Karpas-422 (cell line): ENCODE results near the gene THRAP3. TPM values are rescaled to one million over a fixed set of nuclear protein-coding genes. Genes with fewer than 3 reads are reported as not detected.

Experiments used
- DNase-seq: peaks from one replicate; pipeline ENCODE4 v3.0.0-alpha.2; 2015
- H2AFZ ChIP-seq: fragments of 200-600 bp; sonication (generic); 2 replicates; pipeline ENCODE4 v1.6.1; 2014; ENCODE audit warnings: antibody characterized with exemption, low read length, mixed read lengths
- H3K27ac ChIP-seq: fragments of 200-600 bp; sonication (generic); 2 replicates; pipeline ENCODE4 v1.5.1; 2014; ENCODE audit warnings: mild to moderate bottlenecking, low read length, moderate library complexity
- H3K27me3 ChIP-seq: fragments of 200-600 bp; sonication (generic); 2 replicates; pipeline ENCODE4 v1.6.1; 2014; ENCODE audit warnings: low read length, mixed read lengths
- H3K36me3 ChIP-seq: fragments of 200-600 bp; sonication (generic); 2 replicates; pipeline ENCODE4 v1.6.1; 2014; ENCODE audit warnings: low read length, mixed read lengths; ENCODE audit not compliant: insufficient read depth
- H3K4me1 ChIP-seq: fragments of 200-600 bp; sonication (generic); 2 replicates; pipeline ENCODE4 v1.6.1; 2014; ENCODE audit warnings: mild to moderate bottlenecking, low read length, mixed read lengths
- H3K4me2 ChIP-seq: fragments of 200-600 bp; sonication (generic); 2 replicates; pipeline ENCODE4 v1.6.1; 2014; ENCODE audit warnings: low read length, low read depth, mild to moderate bottlenecking; ENCODE audit not compliant: poor library complexity, severe bottlenecking
- H3K4me3 ChIP-seq: fragments of 200-600 bp; sonication (generic); 2 replicates; pipeline ENCODE4 v1.5.1; 2014; ENCODE audit warnings: mild to moderate bottlenecking, antibody characterized with exemption, low read length, mixed read lengths
- H3K79me2 ChIP-seq: fragments of 200-600 bp; sonication (generic); 2 replicates; pipeline ENCODE4 v1.6.1; 2014; ENCODE audit warnings: mild to moderate bottlenecking, low read length, mixed read lengths
- H3K9ac ChIP-seq: fragments of 200-600 bp; sonication (generic); 2 replicates; pipeline ENCODE4 v1.6.0; 2014; ENCODE audit warnings: low read length
- H3K9me2 ChIP-seq: fragments of 200-600 bp; sonication (generic), shearing (Covaris generic); replicated peaks from 2 replicates; pipeline ENCODE4 v1.6.0; 2014; ENCODE audit warnings: mild to moderate bottlenecking, low read length, moderate library complexity; ENCODE audit not compliant: insufficient read depth
- H3K9me3 ChIP-seq: fragments of 300-700, 200-600 bp; sonication (generic); 2 replicates; pipeline ENCODE4 v1.6.1; 2014; ENCODE audit warnings: low read length, mixed read lengths
- H4K20me1 ChIP-seq: fragments of 200-600 bp; sonication (generic); 2 replicates; pipeline ENCODE4 v1.6.1; 2014; ENCODE audit warnings: mild to moderate bottlenecking, antibody characterized with exemption, low read length, low read depth; ENCODE audit not compliant: insufficient read depth
- total RNA-seq: library from RNA; depleted of rRNA; stranded (reverse); fragments of >200 nt; shearing (Covaris generic); gene quantifications from 2 replicates; pipeline ENCODE4 v1.2.3, GENCODE V29; 2014; ENCODE audit warnings: low replicate concordance

THRAP3 gene
- total RNA-seq, 1 experiment from 2014 or later, result 47.0 TPM

- Histone ChIP-seq H2AFZ (no peak overlapping the region), H3K4me2 (peak overlapping the region; percentile 73), H4K20me1 (no peaks in the 10 kb centered on the region)
Measured at GRCh38 chr1:36307601-36308330, 83.5 kb downstream of the THRAP3 start.

GRCh38 chr1:36309397-36309796 lies 85.2 kb downstream of the THRAP3 start:
- H3K27ac ChIP-seq, result no peak overlapping the region
- no peak overlapping the region for H2AFZ ChIP-seq
- H3K9me3 ChIP-seq, result no peaks in the 10 kb centered on the region
- peaks cover 24% of the 10 kb centered on the region for H3K4me1 ChIP-seq
- H3K4me3 ChIP-seq, result no peak overlapping the region
- no peaks in the 10 kb centered on the region for H3K9me2 ChIP-seq
- H3K79me2 ChIP-seq, result peaks cover 13% of the 10 kb centered on the region
- no peak overlapping the region for H3K9ac ChIP-seq
- no peak overlapping the region for H3K4me2 ChIP-seq
- no peaks in the 10 kb centered on the region for H4K20me1 ChIP-seq
- no peaks in the 10 kb centered on the region for H3K27me3 ChIP-seq
- DNase-seq, result no peak
- H3K36me3 ChIP-seq, result peaks cover 23% of the 10 kb centered on the region

More at GRCh38 chr1:36307601-36308330, 83.5 kb downstream of the THRAP3 start:
- no peak for DNase-seq
- H3K4me3 ChIP-seq, result peak overlapping the region; percentile 69
- H3K9me2 ChIP-seq, result no peaks in the 10 kb centered on the region
- H3K9me3 ChIP-seq, result no peaks in the 10 kb centered on the region
- peaks cover 20% of the 10 kb centered on the region for H3K4me1 ChIP-seq
- no peak overlapping the region for H3K27ac ChIP-seq
- H3K79me2 ChIP-seq, result peaks cover 13% of the 10 kb centered on the region
- peak overlapping the region; percentile 70 for H3K9ac ChIP-seq
- no peaks in the 10 kb centered on the region for H3K27me3 ChIP-seq
- H3K36me3 ChIP-seq, result peaks cover 19% of the 10 kb centered on the region

GRCh38 chr1:36320291-36320761 lies 96.1 kb downstream of the THRAP3 start:
- Histone ChIP-seq H3K4me1 (peaks cover 24% of the 10 kb centered on the region), H3K79me2 (no peaks in the 10 kb centered on the region), H3K9me2 (no peaks in the 10 kb centered on the region), H3K4me3 (no peak overlapping the region), H3K27me3 (no peaks in the 10 kb centered on the region), H4K20me1 (no peaks in the 10 kb centered on the region), H3K9me3 (no peaks in the 10 kb centered on the region), H3K4me2 (no peak overlapping the region), H2AFZ (no peak overlapping the region), H3K9ac (no peak overlapping the region), H3K27ac (no peak overlapping the region), H3K36me3 (0 out of 2 replicates have a peak, but pooled peaks cover 4% of the 10 kb centered on the region)
- peak; percentile 64 for DNase-seq

GRCh38 chr1:36320767-36321118 lies 96.5 kb downstream of the THRAP3 start:
- Histone ChIP-seq H3K79me2 (no peaks in the 10 kb centered on the region), H3K27me3 (no peaks in the 10 kb centered on the region), H3K9me2 (no peaks in the 10 kb centered on the region), H3K4me2 (no peak overlapping the region), H4K20me1 (no peaks in the 10 kb centered on the region), H2AFZ (no peak overlapping the region), H3K36me3 (0 out of 2 replicates have a peak, but pooled peaks cover 2% of the 10 kb centered on the region), H3K9ac (no peak overlapping the region), H3K27ac (no peak overlapping the region), H3K9me3 (no peaks in the 10 kb centered on the region), H3K4me3 (no peak overlapping the region), H3K4me1 (peaks cover 24% of the 10 kb centered on the region)
- no peak for DNase-seq

GRCh38 chr1:36321119-36321951 lies 97.1 kb downstream of the THRAP3 start:
- Histone ChIP-seq H3K9ac (no peak overlapping the region), H3K79me2 (no peaks in the 10 kb centered on the region), H3K9me3 (no peaks in the 10 kb centered on the region), H3K4me3 (no peak overlapping the region), H3K27ac (no peak overlapping the region), H3K4me1 (peaks cover 24% of the 10 kb centered on the region), H4K20me1 (no peaks in the 10 kb centered on the region), H2AFZ (no peak overlapping the region), H3K27me3 (no peaks in the 10 kb centered on the region), H3K4me2 (no peak overlapping the region), H3K36me3 (no peaks in the 10 kb centered on the region), H3K9me2 (no peaks in the 10 kb centered on the region)
- DNase-seq, result no peak

GRCh38 chr1:36322041-36322785 lies 98.0 kb downstream of the THRAP3 start:
- no peaks in the 10 kb centered on the region for H3K27me3 ChIP-seq
- no peaks in the 10 kb centered on the region for H3K9me2 ChIP-seq
- H3K36me3 ChIP-seq, result no peaks in the 10 kb centered on the region
- H3K4me1 ChIP-seq, result peaks cover 24% of the 10 kb centered on the region
- H3K4me3 ChIP-seq, result peak overlapping the region; percentile 63; the same call in 1 of the 2 replicates
- H3K9me3 ChIP-seq, result no peaks in the 10 kb centered on the region
- no peak overlapping the region for H2AFZ ChIP-seq
- DNase-seq, result no peak
- no peak overlapping the region for H3K9ac ChIP-seq
- no peaks in the 10 kb centered on the region for H4K20me1 ChIP-seq
- H3K27ac ChIP-seq, result no peak overlapping the region
- H3K79me2 ChIP-seq, result no peaks in the 10 kb centered on the region
- H3K4me2 ChIP-seq, result peak overlapping the region; percentile 74

GRCh38 chr1:36322786-36323635 lies 98.8 kb downstream of the THRAP3 start:
- Histone ChIP-seq H4K20me1 (no peaks in the 10 kb centered on the region), H3K27me3 (no peaks in the 10 kb centered on the region), H3K36me3 (no peaks in the 10 kb centered on the region), H3K4me2 (peak overlapping the region; percentile 74), H3K9me2 (no peaks in the 10 kb centered on the region), H3K27ac (no peak overlapping the region), H3K9me3 (no peaks in the 10 kb centered on the region), H3K4me3 (peak overlapping the region; percentile 63; the same call in 1 of the 2 replicates), H2AFZ (no peak overlapping the region), H3K9ac (peak overlapping the region; percentile 59), H3K4me1 (peaks cover 24% of the 10 kb centered on the region), H3K79me2 (no peaks in the 10 kb centered on the region)
- DNase-seq, result no peak
